ENCODE data around the gene SLX4IP. TPM values are rescaled to one million over a fixed set of nuclear protein-coding genes. Genes with fewer than 3 reads are reported as not detected.

The SLX4IP gene
- polyA plus RNA-seq, 2 of the 4 experiments (the other 2 are of a cell fraction) = 3.4 to 7.5 TPM

DNA sequence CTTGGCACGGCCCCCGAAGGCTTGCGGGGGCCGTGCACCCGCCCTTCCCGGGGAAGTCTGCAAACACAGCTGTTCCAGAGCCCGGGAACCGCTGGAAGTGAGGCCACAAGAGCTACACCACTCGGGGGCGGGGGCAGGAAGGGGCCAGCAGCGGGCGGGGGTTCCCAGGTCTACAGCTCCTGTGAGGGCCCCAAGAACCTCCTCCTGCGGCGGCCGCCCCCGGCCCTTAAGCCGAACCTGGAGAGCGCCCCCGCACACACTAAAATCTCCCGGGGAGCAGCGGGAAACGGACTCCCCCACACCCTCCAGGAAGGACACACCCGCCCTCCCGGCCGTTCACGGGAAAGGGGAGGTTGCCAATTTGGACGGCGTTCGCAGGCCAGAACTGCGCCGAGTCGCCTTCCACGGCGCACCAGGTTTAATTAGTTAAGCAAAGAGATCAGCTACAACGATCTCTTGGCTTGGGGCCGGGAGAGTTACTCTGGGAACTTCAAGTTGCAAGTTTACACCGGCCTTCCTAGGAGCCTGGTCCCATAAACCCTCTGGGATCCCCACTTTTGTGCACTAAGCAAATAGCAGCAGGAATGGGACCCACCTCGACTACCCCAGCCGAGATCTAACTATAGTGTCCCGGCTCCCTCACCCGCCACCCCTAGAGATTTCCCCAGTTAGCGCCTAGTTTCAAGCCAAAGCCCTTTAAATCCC is 237.0 kb downstream of the SLX4IP start:
- H3K4me3 ChIP-seq = peak overlapping the region; percentile 92
- peak overlapping the region; percentile 95 to 97 for H3K27ac ChIP-seq
- WGBS (ENCODE audit: missing lambda C conversion rate) = under 1% methylated on average over 30 of the region's 42 CpGs
- TF ChIP-seq JUN (IDR thresholded peaks at IDR 0.05) = peak in 1 of 2 experiments; percentile 52; a peak in 3 of 5 replicates
- TF ChIP-seq, protein P1, sequence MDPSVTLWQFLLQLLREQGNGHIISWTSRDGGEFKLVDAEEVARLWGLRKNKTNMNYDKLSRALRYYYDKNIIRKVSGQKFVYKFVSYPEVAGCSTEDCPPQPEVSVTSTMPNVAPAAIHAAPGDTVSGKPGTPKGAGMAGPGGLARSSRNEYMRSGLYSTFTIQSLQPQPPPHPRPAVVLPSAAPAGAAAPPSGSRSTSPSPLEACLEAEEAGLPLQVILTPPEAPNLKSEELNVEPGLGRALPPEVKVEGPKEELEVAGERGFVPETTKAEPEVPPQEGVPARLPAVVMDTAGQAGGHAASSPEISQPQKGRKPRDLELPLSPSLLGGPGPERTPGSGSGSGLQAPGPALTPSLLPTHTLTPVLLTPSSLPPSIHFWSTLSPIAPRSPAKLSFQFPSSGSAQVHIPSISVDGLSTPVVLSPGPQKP (IDR thresholded peaks at IDR 0.05; ENCODE audit: low read depth, low read length) = no peak
- 0 out of 2 replicates have a peak, but pooled peaks have one; percentile 8 for TF ChIP-seq RNF2 (IDR thresholded peaks at IDR 0.05; ENCODE audit: borderline replicate concordance, low read depth)
- TF ChIP-seq EP300 (IDR thresholded peaks at IDR 0.05) = no peak
- TF ChIP-seq RFX5 (IDR thresholded peaks at IDR 0.05) = no peak
- TF ChIP-seq CHD2 (IDR thresholded peaks at IDR 0.05; ENCODE audit: low read length, partially characterized antibody) = no peak
- TF ChIP-seq KDM5A (IDR thresholded peaks at IDR 0.05) = 0 out of 2 replicates have a peak, but pooled peaks have one; percentile 25
- 0 out of 2 replicates have a peak, but pooled peaks have one; percentile 8 for TF ChIP-seq REST (IDR thresholded peaks at IDR 0.05)
- no peak for TF ChIP-seq FOXS1 (CRISPR knock-in tag; IDR thresholded peaks at IDR 0.05)
- TF ChIP-seq HOXA7 (CRISPR knock-in tag; IDR thresholded peaks at IDR 0.05) = no peak
- H3K4me1 ChIP-seq = peaks cover 49% of the 10 kb centered on the region
- peak overlapping the region; percentile 91 for H3K4me2 ChIP-seq
- no peaks in the 10 kb centered on the region for H3K9me3 ChIP-seq
- FAIRE-seq (no peak), DNase-seq (ENCODE audit: low read depth in 1 of 2, low spot score in 1 of 2) (no peak), ATAC-seq (peak; percentile 8 to 14; a peak in 3 of 6 replicates)
- ChIA-PET CTCF (interaction anchor here (0.7 to 3.0 kb wide), 52 partner anchors 9 to 1055 kb away, joined by 3 to 30 read pairs (median 4); partner anchors contain the start of genes MKKS and SLX4IP), POLR2A (interaction anchor here (0.7 to 6.1 kb wide), 14 partner anchors 10 to 783 kb away, joined by 3 to 79 read pairs (median 7); partner anchors contain the start of genes MKKS and SLX4IP)

GRCh38 chr20:10672624-10673127 is 237.6 kb downstream of the SLX4IP start:
- H3K27ac ChIP-seq = peak overlapping the region; percentile 95 to 97
- H3K4me2 ChIP-seq = peak overlapping the region; percentile 91
- POLR2A ChIA-PET = interaction anchor here (0.6 to 6.1 kb wide), 8 partner anchors 35 to 595 kb away, joined by 3 to 79 read pairs (median 14); no protein-coding TSS in a partner anchor
- H3K9me3 ChIP-seq = no peaks in the 10 kb centered on the region
- ATAC-seq (no peak), DNase-seq (ENCODE audit: low read depth in 1 of 2, low spot score in 1 of 2) (no peak), FAIRE-seq (no peak)
- H3K4me3 ChIP-seq = peak overlapping the region; percentile 92
- CTCF ChIA-PET = interaction anchor here (0.7 to 4.7 kb wide), 11 partner anchors 33 to 694 kb away, joined by 3 to 37 read pairs (median 9); no protein-coding TSS in a partner anchor
- TF ChIP-seq MAX (IDR thresholded peaks at IDR 0.05) = peak; percentile 12; the same call in 1 of the 2 replicates
- TF ChIP-seq KDM5A (IDR thresholded peaks at IDR 0.05) = no peak
- 0 out of 2 replicates have a peak, but pooled peaks have one; percentile 21 for TF ChIP-seq EHF (CRISPR knock-in tag; IDR thresholded peaks at IDR 0.05)
- no peak for TF ChIP-seq POLR2AphosphoS2 (conservative IDR thresholded peaks at IDR 0.05; ENCODE audit: low read length)
- no peak for TF ChIP-seq CBX8 (IDR thresholded peaks at IDR 0.05)
- TF ChIP-seq HOXB5 (CRISPR knock-in tag; IDR thresholded peaks at IDR 0.05) = no peak
- TF ChIP-seq SREBF2 (IDR thresholded peaks at IDR 0.05) = no peak
- no peak for TF ChIP-seq HES2 (IDR thresholded peaks at IDR 0.05)
- no peak for TF ChIP-seq HOXB13 (CRISPR knock-in tag; IDR thresholded peaks at IDR 0.05; ENCODE audit: low read depth)
- TF ChIP-seq ZSCAN20 (CRISPR knock-in tag; IDR thresholded peaks at IDR 0.05) = no peak
- TF ChIP-seq MAFK (IDR thresholded peaks at IDR 0.05; ENCODE audit: partially characterized antibody) = no peak
- TF ChIP-seq REST (IDR thresholded peaks at IDR 0.05) = no peak
- TF ChIP-seq GATA3 (IDR thresholded peaks at IDR 0.05; ENCODE audit: borderline replicate concordance) = no peak
- TF ChIP-seq BHLHE40 (IDR thresholded peaks at IDR 0.05; ENCODE audit: low read depth, low read length) = no peak
- TF ChIP-seq, protein P2, sequence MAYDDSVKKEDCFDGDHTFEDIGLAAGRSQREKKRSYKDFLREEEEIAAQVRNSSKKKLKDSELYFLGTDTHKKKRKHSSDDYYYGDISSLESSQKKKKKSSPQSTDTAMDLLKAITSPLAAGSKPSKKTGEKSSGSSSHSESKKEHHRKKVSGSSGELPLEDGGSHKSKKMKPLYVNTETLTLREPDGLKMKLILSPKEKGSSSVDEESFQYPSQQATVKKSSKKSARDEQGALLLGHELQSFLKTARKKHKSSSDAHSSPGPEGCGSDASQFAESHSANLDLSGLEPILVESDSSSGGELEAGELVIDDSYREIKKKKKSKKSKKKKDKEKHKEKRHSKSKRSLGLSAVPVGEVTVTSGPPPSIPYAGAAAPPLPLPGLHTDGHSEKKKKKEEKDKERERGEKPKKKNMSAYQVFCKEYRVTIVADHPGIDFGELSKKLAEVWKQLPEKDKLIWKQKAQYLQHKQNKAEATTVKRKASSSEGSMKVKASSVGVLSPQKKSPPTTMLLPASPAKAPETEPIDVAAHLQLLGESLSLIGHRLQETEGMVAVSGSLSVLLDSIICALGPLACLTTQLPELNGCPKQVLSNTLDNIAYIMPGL (CRISPR knock-in tag; IDR thresholded peaks at IDR 0.05; ENCODE audit: borderline replicate concordance) = no peak
- 3% methylated on average over 43 of the region's 47 CpGs for WGBS (ENCODE audit: missing lambda C conversion rate)
- H3K4me1 ChIP-seq = peaks cover 43% of the 10 kb centered on the region
